ENCODE data around the gene MEF2D.

DNA sequence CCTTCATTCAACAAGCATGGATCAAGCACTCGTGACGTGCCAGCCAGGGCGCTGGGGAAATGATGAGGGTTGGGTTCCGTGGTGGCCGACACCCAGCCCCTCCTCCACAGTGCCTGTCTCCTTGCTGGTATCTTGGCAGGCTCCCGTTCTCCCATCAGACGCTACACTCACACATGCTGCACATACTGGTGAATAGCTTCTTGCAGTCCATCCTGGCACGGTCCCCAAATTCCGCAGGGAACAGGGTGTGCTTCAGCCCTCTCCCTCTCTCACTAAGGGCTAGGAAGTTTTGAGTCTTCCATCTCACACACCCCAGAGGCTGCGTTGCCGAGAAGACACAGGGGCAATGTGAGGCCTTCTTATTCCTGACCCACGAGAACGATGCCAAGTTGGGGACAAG is 10.1 kb upstream of the MEF2D start:
- no peak for TF ChIP-seq CTCF (optimal IDR thresholded peaks at IDR 0.05 in 1 of 3, IDR thresholded peaks at IDR 0.05 in 1 of 3, conservative IDR thresholded peaks at IDR 0.05 in 1 of 3; ENCODE audit: extremely low read depth in 1 of 3, insufficient read depth in 2 of 3, low read length in 3 of 3)
- no peak for TF ChIP-seq EZH2 (IDR thresholded peaks at IDR 0.05; ENCODE audit: low read length)

Measured in keratinocyte (primary cell).